NOMO-1 treated with dmso at 0.1 percent for 144 hours (cell line): ENCODE data around the gene CHID1.

Experiments used
- DNase-seq: peaks from one replicate; lab custom pipeline; 2025; ENCODE audit not compliant: unreplicated experiment; lab: John Stamatoyannopoulos, UW

The CHID1 gene

DNA sequence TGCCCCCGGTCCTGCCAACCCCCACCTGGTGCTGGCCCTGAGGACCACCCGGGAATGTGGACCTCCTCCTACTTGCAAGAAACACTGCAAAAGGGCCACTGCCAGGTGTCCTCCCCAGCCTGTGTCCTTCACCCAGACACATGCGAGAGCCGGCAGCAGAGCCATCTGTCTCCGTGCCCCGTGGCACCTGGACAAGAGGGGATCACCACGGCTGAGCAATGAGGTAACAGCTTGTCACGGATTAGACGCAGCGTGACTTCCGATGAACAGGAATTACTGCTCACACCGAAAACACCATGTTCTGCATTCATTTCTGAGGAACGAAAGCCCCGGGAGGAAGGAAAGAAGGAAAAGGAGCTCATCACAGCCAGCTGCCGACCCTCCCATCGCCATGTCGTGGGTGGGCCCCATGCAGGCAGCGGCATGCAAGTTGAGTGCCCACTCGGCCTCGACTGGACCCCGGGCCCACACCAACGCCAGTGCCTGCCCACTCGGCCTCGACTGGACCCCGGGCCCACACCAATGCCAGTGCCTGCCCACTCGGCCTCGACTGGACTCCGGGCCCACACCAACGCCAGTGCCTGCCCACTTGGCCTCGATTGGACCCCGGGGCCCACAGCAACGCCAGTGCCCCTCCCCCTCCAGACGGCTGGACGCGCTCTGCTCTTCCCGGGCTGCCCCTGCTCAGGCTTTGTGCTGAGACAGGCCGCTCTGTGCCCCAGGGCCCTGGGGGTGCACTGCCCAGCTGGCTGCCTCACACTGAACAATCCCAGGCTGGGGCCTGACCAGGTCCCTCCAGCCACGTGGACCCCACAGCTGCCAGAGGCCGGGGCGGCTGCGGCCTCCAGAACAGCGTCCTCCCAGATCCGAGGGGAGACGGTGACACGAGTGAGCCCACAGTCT is 22.0 kb downstream of the CHID1 start:
- DNase-seq = no peak

DNA sequence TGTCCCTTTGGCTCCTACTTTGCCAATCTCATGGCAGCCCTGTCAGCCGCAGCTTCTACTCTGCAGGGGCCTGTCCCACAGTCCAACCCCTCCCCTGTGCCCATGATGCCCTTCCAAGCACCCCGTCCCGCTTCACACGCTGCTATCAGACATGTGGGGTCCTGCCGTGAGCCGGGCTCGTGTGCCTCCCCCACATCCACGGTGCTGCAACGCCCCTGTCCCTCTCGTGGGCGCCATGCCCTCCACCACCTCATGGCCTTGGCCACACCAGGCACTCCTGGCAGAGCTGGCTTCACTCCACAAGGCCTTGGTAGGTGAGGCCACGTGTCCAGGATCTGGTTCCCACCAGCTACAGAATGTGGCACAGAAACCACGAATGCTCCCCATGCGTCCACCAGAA is 23.0 kb downstream of the CHID1 start:
- DNase-seq = no peak

DNA sequence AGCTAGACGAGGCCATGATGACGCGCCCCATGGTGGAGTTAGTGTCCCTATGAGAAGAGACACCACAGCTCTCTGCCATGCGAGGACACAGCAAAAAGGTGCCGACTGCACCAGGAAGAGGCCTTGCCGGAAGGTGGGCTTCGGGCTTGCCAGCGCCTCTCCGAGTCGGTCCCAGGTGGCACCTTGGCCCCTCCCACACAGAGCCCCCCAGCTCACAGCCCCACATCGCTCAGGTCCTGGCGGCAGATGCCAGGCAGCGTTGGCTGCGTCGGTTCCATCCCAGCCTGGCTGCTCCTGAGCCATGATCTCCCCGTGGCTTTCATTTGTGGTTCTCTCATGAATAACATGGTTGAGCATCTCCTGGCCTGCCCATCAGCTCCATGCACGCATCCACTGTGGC is 24.0 kb downstream of the CHID1 start:
- DNase-seq = no peak

DNA sequence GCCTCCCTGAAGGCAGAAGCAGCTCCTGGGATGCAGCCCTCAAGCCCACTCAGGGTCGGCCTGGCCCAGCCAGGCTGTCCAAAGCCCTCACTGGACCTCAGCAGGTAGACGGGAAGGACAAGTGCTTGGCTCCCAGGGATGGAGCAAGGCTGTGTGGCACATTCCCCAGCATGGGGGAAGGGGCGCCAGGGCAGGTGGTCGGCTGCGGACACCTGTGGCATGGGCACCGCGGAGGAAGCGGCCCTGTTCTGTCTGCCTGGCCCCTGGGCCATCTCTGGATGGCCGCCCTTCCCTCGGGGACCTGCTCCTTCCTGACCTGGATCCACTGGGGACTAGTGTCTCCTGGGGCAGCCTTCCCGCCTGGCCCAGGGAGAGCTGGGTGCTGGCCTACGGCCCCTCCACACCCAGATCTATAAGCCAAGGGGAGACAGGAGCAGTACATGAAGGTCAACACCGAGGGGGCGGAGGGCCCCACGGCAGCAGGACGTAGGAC is 26.0 kb downstream of the CHID1 start:
- no peak for DNase-seq

DNA sequence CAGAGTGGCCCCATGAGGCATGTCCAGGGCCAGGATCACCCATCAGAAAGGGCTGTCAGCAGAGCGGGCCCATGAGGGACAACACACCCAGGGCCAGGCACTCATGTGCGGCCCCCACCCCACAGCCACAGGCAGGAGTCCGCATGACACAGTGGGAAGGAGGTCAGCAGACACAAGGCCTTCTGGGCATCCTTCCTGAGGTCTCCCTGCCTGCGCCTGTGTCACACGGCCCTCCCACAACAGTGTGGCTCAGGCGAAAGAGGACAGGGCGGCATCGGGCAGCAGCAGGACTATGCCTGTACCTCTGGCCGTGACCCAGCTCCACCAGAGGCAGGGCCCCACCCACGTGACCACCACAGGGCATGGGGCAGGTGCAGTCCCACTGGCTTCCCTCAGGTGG is 27.1 kb downstream of the CHID1 start:
- DNase-seq = no peak

DNA sequence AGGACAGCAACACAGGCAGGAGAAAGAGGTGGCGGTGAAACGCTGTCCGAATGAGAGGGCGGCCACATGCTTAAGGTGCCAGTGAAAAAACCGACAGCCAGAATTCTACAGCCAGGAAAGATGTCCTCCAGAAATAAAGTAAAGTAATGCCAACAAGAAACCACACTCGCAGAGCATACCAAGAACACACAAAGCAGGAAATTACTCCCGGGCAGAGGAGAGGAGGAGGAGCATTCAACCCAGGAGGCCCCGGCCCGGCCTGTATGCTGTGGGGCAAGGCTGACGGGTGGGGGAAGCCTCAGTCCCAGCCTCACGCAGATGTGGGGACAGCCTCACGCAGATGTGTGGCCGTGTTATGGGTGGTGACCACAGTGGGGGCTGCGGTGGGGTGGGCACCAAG is 28.0 kb downstream of the CHID1 start:
- DNase-seq = no peak

DNA sequence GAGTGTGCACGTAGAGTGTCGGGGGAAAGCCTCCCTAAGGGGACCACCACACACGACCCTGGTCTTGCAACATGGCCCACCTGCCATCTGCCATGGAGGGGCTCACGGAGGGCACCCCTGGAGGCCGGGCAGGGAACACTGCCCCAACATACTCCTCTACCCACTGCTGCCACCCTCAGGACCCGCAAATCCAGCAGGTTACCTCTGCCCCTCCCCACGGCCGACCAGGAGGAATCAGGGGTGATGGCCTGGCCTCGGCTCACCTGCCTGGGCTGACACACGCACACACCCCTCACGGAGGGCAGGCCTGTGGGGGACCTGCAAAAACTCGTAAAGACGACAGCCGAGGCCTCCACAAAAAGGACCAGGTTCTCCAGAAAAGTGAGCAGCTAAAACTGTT is 30.2 kb downstream of the CHID1 start:
- DNase-seq = no peak

DNA sequence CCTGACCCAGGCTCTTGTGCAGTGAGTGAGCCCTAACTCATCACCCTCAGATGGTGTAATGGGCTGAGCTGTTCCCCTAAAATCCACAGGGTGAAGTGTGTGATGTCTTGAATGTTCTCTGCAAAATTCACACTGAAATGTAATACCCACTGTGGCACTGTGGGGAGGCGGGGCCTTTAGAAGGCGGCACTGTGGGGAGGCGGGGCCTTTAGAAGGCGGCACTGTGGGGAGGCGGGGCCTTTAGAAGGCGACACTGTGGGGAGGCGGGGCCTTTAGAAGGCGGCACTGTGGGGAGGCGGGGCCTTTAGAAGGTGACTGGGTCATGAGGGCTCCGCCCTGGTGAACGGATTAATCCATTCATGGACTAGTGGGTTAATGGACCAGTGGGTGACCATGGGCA is 33.0 kb downstream of the CHID1 start:
- DNase-seq = no peak

DNA sequence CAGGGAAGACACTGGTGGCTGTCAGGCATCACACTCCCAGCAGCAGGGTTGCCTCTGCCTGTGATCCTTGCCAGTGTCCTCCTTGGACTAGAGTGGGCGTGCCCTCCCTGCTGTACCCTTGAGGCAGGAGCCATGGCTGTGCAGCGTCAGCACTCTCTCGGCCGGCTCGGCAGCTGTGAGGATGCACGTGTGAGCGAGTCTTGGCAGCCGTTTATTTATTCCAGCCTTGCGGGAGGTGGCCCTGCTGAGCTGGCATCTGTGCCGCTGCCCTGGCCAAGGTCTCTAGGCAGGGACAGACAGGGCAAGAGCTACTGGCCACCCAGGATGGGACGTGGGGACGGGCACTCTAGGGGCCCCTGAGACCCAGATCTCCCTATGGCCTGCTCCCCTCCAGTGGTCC is 34.1 kb downstream of the CHID1 start:
- no peak for DNase-seq

DNA sequence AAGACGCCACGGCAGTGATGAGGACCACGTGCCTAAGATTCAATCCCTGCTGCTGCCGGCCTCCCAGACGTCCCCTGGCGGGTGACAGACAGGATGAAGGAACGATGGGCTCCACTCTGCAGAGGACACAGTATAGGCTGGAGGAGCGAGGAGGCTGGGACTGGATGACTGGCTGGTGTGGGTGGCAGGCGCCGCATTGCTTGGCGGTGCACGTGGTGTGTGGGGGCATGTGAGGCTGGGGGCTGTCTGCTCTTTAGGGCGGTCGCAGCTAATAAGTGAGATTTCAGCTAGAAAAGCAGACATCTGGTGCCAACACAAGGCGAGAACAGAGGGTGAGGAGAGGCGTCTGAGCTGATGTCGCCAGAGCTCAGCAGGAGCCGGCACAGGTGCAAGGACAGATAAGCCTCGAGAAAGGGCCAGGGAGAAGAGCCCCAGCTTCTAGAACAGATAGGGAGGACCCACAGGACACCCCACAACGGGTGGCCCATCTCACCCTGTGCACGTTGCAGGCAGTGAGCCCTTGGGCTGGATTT is 34.8 kb downstream of the CHID1 start:
- DNase-seq = no peak

DNA sequence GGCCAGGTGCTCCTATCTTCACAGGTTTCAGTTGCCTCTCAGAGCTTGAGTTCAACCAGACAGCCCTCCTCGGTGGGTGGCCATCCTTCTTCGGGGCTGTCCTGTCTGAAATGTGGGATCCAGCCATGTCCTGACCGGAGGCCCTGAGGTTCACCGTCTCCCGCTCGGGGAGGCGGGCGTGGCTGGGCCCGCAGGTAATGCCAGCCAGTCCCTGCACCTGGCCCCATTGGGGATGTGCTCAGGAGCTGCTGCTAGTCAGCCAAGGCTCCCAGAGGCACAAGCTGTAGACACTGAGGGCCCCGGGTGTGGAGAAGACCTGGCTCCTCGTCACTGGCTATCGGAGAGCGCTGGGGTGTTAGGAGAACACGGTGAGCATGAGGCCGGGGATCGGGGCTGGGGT is 35.4 kb downstream of the CHID1 start:
- DNase-seq = no peak

DNA sequence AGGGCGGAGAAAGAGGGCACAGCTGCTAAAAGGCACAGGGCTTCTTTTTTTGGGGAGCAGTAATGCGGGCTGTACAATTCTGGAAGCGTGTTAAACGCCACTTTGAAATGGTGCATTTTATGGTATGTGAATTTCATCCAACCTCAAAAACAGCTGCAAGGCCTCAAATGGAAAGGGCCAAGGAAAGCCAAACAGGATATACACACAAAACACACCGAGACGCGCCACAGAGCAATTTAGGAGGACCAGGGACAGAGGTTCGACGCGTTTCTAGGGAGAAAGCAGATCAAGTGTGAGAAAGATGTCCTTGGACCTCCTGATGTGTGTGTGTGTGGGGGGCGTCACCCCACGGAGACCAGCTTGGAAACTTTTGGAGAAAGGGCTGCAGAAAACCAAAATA is 36.9 kb downstream of the CHID1 start:
- no peak for DNase-seq

DNA sequence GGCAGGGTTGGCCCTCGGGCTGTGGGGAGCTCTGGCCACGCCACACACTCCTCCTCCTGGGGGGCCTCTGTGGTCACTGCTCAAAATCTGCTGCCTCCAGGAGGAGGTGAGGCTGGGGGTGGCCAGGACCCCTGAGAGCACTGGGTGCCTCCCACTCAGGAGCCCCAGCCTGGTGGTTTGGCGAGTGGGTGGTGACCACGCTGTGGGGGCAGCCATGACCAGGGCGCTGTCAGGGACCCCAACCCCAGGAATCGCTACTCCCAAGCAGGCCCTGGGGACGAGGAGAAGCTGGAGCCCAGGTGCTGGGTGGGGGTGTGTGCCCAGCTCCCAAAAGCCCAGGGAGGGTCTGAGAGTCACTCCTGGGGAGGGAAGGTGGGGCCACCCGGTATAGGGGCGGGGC is 37.8 kb downstream of the CHID1 start:
- no peak for DNase-seq

DNA sequence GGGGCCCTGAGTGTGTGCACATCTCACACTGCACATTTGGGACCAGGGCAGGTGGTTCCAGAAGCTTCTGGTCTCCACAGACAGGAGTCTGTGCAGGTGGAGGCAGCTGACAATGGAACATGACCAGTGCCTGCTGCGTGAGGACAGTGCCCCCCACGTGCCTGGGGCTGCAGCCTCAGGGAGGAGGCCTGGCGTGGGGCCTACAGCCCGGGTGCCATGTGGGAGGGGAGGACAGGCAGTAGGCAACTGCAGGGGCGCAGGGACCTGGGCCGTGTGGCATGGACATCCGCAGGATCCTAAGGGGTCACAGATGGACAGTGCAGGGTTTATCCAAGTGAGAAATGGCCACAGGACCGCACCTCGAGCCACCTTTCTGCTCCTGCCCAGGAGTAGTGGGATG is 39.1 kb downstream of the CHID1 start:
- DNase-seq = no peak

DNA sequence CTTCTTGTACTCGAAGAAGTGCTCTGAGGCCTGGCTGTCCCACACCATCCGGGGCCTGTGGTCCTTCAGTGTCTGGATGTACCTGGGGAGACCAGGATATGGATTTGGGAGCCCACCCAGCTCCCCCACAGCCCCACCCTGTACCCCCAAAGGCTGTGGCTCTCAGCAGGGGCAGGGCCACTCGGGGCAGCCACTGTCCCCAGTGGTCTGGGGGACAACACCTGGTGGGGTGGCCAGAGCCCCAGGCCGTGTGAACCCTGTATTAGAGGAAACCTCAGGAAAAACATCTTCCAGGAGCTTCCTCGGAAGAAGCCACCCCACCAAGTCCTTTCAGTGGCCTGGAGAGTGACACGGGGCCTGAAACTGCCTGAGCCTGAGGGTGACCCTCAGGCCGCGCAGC is 40.2 kb downstream of the CHID1 start:
- DNase-seq = no peak

DNA sequence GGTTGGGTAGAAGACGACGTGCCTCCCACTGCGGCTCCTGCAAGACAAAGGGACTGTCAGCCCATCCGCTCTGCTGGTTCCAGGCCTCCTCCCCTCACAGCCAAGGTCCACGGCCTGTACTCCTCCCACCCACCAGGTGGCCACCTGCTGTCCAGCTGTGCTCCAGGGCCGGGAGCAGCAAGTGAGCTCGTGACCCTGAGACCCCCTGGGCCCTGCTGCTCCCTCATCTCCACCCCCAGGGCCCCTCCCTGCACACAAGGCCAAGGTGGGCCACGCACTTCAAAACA is 40.5 kb downstream of the CHID1 start:
- no peak for DNase-seq

DNA sequence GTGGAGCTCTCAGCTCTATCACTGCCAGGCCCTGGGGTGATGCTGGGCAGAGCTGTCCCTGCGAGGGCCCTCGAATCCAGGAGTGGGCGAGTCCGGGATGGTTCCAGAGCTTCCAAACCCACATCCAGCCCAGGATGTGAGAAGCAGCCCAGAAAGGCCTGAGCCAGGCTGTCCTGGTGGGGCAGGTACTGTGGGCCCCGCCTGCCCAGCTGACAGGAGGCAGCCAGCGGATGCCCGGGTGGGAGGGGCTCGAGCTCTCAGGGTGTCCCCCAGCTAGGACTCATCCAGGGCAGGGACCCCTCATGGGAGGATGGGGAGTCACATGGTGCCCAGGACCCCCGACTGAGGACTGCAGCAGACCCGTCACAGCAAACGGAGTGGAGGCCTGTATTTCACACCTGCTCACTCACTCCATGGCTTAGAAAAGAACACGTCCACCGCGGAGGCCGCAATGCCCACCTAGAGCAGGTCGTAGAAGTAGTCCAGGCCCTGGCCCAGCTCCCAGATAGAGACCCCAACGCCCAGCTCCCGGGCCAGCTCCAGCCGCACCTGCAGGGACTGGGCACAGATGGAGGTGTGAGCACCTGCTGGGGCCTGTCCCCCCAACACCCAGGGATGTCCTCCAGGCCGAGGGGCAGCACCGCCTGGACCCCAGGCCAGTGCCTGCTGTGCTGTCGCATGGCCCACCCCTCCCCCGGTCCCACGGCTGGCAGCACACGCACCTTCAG is 41.0 kb downstream of the CHID1 start:
- no peak for DNase-seq

DNA sequence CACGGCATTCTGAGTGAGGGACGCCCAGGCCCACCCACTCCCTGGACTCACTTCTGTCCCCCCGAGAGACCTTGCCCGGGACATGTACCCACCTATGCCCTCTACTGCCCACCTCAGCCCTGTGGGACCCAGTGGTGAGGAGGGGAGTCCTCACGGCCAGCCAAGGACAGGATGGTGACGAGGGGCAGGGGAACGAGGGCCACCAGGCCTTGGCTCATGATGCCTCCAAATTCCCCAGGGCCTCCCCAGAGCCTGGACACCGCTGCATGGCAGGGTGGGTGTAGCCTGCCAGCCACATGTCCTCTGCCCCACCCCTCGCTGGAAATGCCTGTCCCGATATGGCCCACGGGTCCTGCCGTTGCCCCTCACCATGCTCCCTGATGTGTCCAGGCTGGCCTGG is 41.8 kb downstream of the CHID1 start:
- DNase-seq = no peak

DNA sequence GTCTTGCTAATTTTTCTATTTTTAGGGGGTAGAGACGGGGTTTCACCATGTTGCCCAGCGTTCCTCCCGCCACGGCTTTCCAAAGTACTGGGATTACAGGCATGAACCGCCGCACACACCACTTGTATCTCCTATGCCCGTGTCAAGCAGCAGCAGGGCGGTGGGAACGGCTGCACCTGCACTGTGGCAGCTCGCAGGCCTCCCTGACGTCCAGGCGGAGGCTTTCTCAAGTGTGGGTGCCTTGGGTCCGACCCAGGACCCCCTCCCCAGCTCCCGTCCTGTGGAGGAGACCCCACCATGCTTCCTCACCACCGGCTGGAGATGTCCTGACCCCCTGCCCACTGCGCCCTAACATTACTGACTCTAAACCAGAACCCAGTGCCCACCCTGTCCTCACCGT is 42.2 kb downstream of the CHID1 start:
- DNase-seq = no peak

DNA sequence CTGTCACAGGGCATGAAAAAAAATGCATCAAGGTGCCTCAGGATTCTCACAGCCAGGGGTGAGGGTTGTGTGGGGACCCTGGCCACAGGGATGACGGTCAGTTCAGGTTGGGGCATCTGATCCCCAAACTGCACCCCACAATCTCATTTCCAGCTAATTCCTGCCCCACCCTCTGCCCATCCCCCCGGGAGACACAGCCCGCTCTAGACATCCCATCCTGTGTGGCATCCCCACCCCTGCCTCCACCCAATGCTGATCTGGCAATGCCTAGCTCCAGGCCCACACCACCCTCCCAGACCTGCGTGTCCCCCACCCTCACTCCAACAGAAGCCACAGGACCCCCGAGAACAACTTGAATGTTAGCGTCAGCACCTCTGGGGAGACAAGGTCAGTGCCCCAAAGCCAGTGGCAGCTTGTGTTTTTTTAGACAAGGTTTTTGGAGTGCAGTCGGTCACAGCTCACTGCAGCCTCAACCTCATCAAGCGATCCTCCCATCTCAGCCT is 42.7 kb downstream of the CHID1 start:
- DNase-seq = no peak

DNA sequence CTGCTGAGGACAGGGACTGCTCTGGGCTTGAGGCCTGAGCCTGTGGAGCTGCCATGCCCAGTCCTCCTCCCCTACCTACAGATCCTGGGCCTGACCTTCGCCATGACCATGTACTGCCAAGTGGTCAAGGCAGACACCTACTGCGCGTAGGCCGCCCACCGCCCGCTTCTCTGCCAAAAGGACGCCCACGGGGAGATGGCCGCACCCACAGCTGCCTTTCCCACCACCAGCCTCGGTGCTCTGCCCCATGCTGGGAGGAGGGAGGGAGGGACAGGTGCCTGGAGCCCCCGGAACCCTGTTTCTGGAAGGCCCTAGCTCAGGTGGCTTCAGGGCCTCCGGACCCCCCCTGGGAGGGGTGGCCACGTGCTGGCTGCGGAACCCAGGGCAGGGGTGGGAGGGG is 44.1 kb downstream of the CHID1 start:
- DNase-seq = no peak
